Measurements from ENCODE around the gene AKAP7. TPM values are rescaled to one million over a fixed set of nuclear protein-coding genes. Genes with fewer than 3 reads are reported as not detected.
"Not testable (repeated sequence)": the region's sequence is repeated elsewhere in the genome, so short reads cannot be mapped to it uniquely, and the experiment has no call there.

AKAP7 gene
- total RNA-seq: 3.0 TPM

- peak in 2 of 3 donors; percentile 70 to 76 for DNase-seq (ENCODE audit: low read depth in 2 of 3, low spot score in 2 of 3)
Observed at GRCh38 chr6:131135244-131136020, at the start of gene AKAP7. Gene AKAP7, plus strand, starts transcription at chr6:131135467. Its CDS starts 297 bp downstream, at chr6:131135764.

GRCh38 chr6:131090339-131090738 is 44.9 kb upstream of the AKAP7 start:
- DNase-seq (ENCODE audit: low read depth in 2 of 3, low spot score in 2 of 3): peak in 1 of 3 donors; percentile 41

GRCh38 chr6:131091944-131092343 is 43.3 kb upstream of the AKAP7 start:
- DNase-seq (ENCODE audit: low read depth in 2 of 3, low spot score in 2 of 3): not testable (repeated sequence)

- DNase-seq (ENCODE audit: low read depth in 2 of 3, low spot score in 2 of 3): peak in 1 of 3 donors; percentile 14
Observed at GRCh38 chr6:131093334-131093733, 41.9 kb upstream of the AKAP7 start.

GRCh38 chr6:131096786-131097185 is 38.5 kb upstream of the AKAP7 start:
- no peak for DNase-seq (ENCODE audit: low read depth in 2 of 3, low spot score in 2 of 3)

GRCh38 chr6:131101911-131102680 is 33.2 kb upstream of the AKAP7 start:
- no peak for DNase-seq (ENCODE audit: low read depth in 2 of 3, low spot score in 2 of 3)

- no peak for DNase-seq (ENCODE audit: low read depth in 2 of 3, low spot score in 2 of 3)
Observed at GRCh38 chr6:131103296-131103695, 32.0 kb upstream of the AKAP7 start.

GRCh38 chr6:131103901-131104300 is 31.4 kb upstream of the AKAP7 start:
- DNase-seq (ENCODE audit: low read depth in 2 of 3, low spot score in 2 of 3): no peak

GRCh38 chr6:131107151-131107550 is 28.1 kb upstream of the AKAP7 start:
- no peak for DNase-seq (ENCODE audit: low read depth in 2 of 3, low spot score in 2 of 3)

- no peak for DNase-seq (ENCODE audit: low read depth in 2 of 3, low spot score in 2 of 3)
Observed at GRCh38 chr6:131112249-131112648, 23.0 kb upstream of the AKAP7 start.

- no peak for DNase-seq (ENCODE audit: low read depth in 2 of 3, low spot score in 2 of 3)
Observed at GRCh38 chr6:131115651-131116050, 19.6 kb upstream of the AKAP7 start.

- DNase-seq (ENCODE audit: low read depth in 2 of 3, low spot score in 2 of 3): no peak
Observed at GRCh38 chr6:131116321-131116720, 18.9 kb upstream of the AKAP7 start.

- DNase-seq (ENCODE audit: low read depth in 2 of 3, low spot score in 2 of 3): peak in 2 of 3 donors; percentile 22 to 53
Observed at GRCh38 chr6:131116755-131117360, 18.4 kb upstream of the AKAP7 start.

- DNase-seq (ENCODE audit: low read depth in 2 of 3, low spot score in 2 of 3): no peak
Observed at GRCh38 chr6:131117878-131118277, 17.4 kb upstream of the AKAP7 start.

GRCh38 chr6:131122007-131122406 is 13.3 kb upstream of the AKAP7 start:
- no peak for DNase-seq (ENCODE audit: low read depth in 2 of 3, low spot score in 2 of 3)

GRCh38 chr6:131122516-131122915 is 12.8 kb upstream of the AKAP7 start:
- no peak for DNase-seq (ENCODE audit: low read depth in 2 of 3, low spot score in 2 of 3)

GRCh38 chr6:131124336-131125071 is 10.8 kb upstream of the AKAP7 start:
- DNase-seq (ENCODE audit: low read depth in 2 of 3, low spot score in 2 of 3): no peak

GRCh38 chr6:131125431-131125830 is 9.8 kb upstream of the AKAP7 start:
- DNase-seq (ENCODE audit: low read depth in 2 of 3, low spot score in 2 of 3): no peak

- DNase-seq (ENCODE audit: low read depth in 2 of 3, low spot score in 2 of 3): no peak
Observed at GRCh38 chr6:131129689-131130553, 5.3 kb upstream of the AKAP7 start.

GRCh38 chr6:131130554-131130940 is 4.7 kb upstream of the AKAP7 start:
- DNase-seq (ENCODE audit: low read depth in 2 of 3, low spot score in 2 of 3): no peak

Data from hematopoietic multipotent progenitor cell (in vitro differentiated cells).